ENCODE results near the gene SPINT2. TPM values are rescaled to one million over a fixed set of nuclear protein-coding genes. Genes with fewer than 3 reads are reported as not detected.

Gene SPINT2
- total and polyA plus RNA-seq, 2 donors (not counting 1 experiment from before 2014, with no cell fraction given), result 50.0 to 70.0 TPM

DNA sequence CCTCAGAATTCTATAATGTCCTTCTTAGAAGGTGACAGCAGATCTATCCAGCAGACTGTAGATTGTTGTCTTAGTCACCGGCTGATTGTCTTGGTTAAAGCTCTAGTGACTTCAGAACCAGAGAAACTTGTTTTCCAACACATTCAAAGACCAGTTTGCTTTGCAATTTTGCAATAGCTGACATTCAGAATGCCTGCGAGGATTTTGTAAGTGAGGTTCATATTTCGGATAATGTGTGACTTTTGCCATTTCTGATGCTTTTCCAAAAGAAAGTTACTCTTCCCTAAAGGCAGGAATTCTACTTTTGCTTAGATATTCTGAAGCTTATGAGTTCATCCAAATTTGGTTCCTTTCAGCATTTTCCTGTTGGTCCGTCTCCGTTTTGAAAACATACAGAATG is 13.2 kb downstream of the SPINT2 start:
- Histone ChIP-seq H4K20me1 (ENCODE audit: control insufficient read depth, insufficient read depth, low read length, poor library complexity, severe bottlenecking) (peaks cover 10% of the 10 kb centered on the region), H3K27ac (ENCODE audit: low read length in 2 of 2) (no peak overlapping the region), H2AFZ (ENCODE audit: insufficient read depth, low read depth, low read length, poor library complexity, severe bottlenecking) (no peak overlapping the region), H3K79me2 (ENCODE audit: control insufficient read depth, insufficient read depth, low read length) (peaks cover 42% of the 10 kb centered on the region), H3K27me3 (replicated peaks in 1 of 4; ENCODE audit: control extremely low read depth in 1 of 4, control insufficient read depth in 3 of 4, insufficient read depth in 4 of 4, low read length in 3 of 4) (no peaks in the 10 kb centered on the region), H3K4me2 (replicated peaks; ENCODE audit: low read depth, low read length, poor library complexity, severe bottlenecking) (no peak overlapping the region), H3K9ac (ENCODE audit: low read length) (no peak overlapping the region), H3K9me3 (ENCODE audit: control extremely low read depth in 1 of 3, control insufficient read depth in 2 of 3, insufficient read depth in 1 of 3, low read length in 2 of 3) (no peaks in the 10 kb centered on the region), H3K36me3 (replicated peaks in 1 of 2; ENCODE audit: control extremely low read depth in 1 of 2, control insufficient read depth in 1 of 2, extremely low read depth in 1 of 2, insufficient read depth in 2 of 2, low read length in 1 of 2) (peaks cover 4 to 6% of the 10 kb centered on the region in 2 experiments), H3K4me3 (ENCODE audit: control extremely low read depth in 1 of 5, extremely low read depth in 1 of 5, insufficient read depth in 1 of 5, low read depth in 2 of 5, low read length in 4 of 5) (no peak overlapping the region), H3K4me1 (ENCODE audit: control insufficient read depth in 2 of 2, insufficient read depth in 2 of 2, low read length in 2 of 2) (no peaks in the 10 kb centered on the region)
- Mint-ChIP-seq H3K4me1 (peaks cover 13% of the 10 kb centered on the region), H3K27me3 (no peaks in the 10 kb centered on the region), H3K4me3 (no peak overlapping the region), H3K27ac (no peak overlapping the region), H3K9me3 (ENCODE audit: insufficient read depth) (no peaks in the 10 kb centered on the region)
- 100% methylated on average over 2 of the region's 5 CpGs for whole genome bisulfite sequencing (ENCODE audit: insufficient coverage)
- DNase-seq (no peak), ATAC-seq (ENCODE audit: low read depth) (no peak)
- ChIA-PET CTCF (interaction anchor here (1.5 kb wide), 1 partner anchor 12 kb away, joined by 3 read pairs; no protein-coding TSS in a partner anchor), POLR2A (no interaction called here)
- intact Hi-C loops (cut with micrococcal nuclease), result no loop called here
- TF ChIP-seq, protein P1, sequence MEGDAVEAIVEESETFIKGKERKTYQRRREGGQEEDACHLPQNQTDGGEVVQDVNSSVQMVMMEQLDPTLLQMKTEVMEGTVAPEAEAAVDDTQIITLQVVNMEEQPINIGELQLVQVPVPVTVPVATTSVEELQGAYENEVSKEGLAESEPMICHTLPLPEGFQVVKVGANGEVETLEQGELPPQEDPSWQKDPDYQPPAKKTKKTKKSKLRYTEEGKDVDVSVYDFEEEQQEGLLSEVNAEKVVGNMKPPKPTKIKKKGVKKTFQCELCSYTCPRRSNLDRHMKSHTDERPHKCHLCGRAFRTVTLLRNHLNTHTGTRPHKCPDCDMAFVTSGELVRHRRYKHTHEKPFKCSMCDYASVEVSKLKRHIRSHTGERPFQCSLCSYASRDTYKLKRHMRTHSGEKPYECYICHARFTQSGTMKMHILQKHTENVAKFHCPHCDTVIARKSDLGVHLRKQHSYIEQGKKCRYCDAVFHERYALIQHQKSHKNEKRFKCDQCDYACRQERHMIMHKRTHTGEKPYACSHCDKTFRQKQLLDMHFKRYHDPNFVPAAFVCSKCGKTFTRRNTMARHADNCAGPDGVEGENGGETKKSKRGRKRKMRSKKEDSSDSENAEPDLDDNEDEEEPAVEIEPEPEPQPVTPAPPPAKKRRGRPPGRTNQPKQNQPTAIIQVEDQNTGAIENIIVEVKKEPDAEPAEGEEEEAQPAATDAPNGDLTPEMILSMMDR (IDR thresholded peaks at IDR 0.05), result no peak
- no peak for TF ChIP-seq EZH2 (IDR thresholded peaks at IDR 0.05; ENCODE audit: borderline replicate concordance, insufficient read depth, low read depth, low read length, poor library complexity, severe bottlenecking)

DNA sequence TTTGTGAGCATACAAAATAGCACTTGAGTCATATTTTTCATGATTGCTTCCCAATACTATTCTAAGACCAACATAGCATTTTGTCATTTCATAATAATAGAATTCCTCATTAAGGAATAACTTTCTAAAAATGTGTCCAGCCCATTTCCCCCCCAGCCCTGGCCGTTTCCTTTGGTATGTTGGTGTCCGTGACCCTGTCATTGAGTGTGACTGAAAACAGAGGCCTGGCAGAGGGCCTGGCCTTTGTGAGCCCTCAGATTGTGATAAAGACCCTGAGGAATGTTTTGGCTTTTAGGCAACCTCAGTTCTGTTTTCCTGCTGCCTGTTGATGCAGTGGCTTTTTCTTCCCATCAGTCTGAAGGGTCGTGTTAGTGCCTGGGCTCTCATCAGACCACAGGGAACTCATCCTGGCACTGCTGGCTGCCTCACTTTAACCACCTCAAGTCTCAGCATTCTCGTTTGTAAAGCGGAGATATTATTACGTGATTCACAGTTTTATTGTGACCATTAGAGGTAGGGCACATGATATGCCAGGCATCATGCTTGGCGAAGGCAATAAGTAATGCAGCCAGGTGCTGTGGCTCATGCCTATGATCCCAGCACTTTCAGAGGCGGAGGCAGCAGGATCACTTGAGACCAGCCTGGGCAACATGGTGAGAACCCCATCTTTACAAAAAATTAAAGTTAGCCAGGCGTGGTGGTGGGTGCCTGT is 13.8 kb downstream of the SPINT2 start:
- Histone ChIP-seq H4K20me1 (ENCODE audit: control insufficient read depth, insufficient read depth, low read length, poor library complexity, severe bottlenecking) (peaks cover 11% of the 10 kb centered on the region), H2AFZ (ENCODE audit: insufficient read depth, low read depth, low read length, poor library complexity, severe bottlenecking) (no peak overlapping the region), H3K27ac (ENCODE audit: low read length in 2 of 2) (no peak overlapping the region), H3K4me3 (ENCODE audit: control extremely low read depth in 1 of 5, extremely low read depth in 1 of 5, insufficient read depth in 1 of 5, low read depth in 2 of 5, low read length in 4 of 5) (no peak overlapping the region), H3K79me2 (ENCODE audit: control insufficient read depth, insufficient read depth, low read length) (peaks cover 42% of the 10 kb centered on the region), H3K4me1 (ENCODE audit: control insufficient read depth in 2 of 2, insufficient read depth in 2 of 2, low read length in 2 of 2) (no peaks in the 10 kb centered on the region), H3K36me3 (replicated peaks in 1 of 2; ENCODE audit: control extremely low read depth in 1 of 2, control insufficient read depth in 1 of 2, extremely low read depth in 1 of 2, insufficient read depth in 2 of 2, low read length in 1 of 2) (peaks cover 4 to 6% of the 10 kb centered on the region in 2 experiments), H3K9ac (ENCODE audit: low read length) (no peak overlapping the region), H3K27me3 (replicated peaks in 1 of 4; ENCODE audit: control extremely low read depth in 1 of 4, control insufficient read depth in 3 of 4, insufficient read depth in 4 of 4, low read length in 3 of 4) (no peaks in the 10 kb centered on the region), H3K9me3 (ENCODE audit: control extremely low read depth in 1 of 3, control insufficient read depth in 2 of 3, insufficient read depth in 1 of 3, low read length in 2 of 3) (no peaks in the 10 kb centered on the region), H3K4me2 (replicated peaks; ENCODE audit: low read depth, low read length, poor library complexity, severe bottlenecking) (no peak overlapping the region)
- ChIA-PET POLR2A (no interaction called here), CTCF (interaction anchor here (1.5 kb wide), 1 partner anchor 13 kb away, joined by 3 read pairs; no protein-coding TSS in a partner anchor)
- no peak for TF ChIP-seq EZH2 (IDR thresholded peaks at IDR 0.05; ENCODE audit: borderline replicate concordance, insufficient read depth, low read depth, low read length, poor library complexity, severe bottlenecking)
- TF ChIP-seq, protein P1 (IDR thresholded peaks at IDR 0.05), result no peak
- H3K27ac Mint-ChIP-seq, result no peak overlapping the region
- no peaks in the 10 kb centered on the region for H3K27me3 Mint-ChIP-seq
- intact Hi-C loops (cut with micrococcal nuclease), result no loop called here
- no peak for ATAC-seq (ENCODE audit: low read depth)
- H3K9me3 Mint-ChIP-seq (ENCODE audit: insufficient read depth), result no peaks in the 10 kb centered on the region
- H3K4me1 Mint-ChIP-seq, result peaks cover 14% of the 10 kb centered on the region
- H3K4me3 Mint-ChIP-seq, result no peak overlapping the region
- DNase-seq, result no peak
- 93% methylated on average over 6 of the region's 9 CpGs for WGBS (ENCODE audit: insufficient coverage)

All from B cell (primary cell).